ENCODE measurements around the gene SLC66A1. TPM values are rescaled to one million over a fixed set of nuclear protein-coding genes. Genes with fewer than 3 reads are reported as not detected.

The SLC66A1 gene
- total and polyA plus RNA-seq, 9 of the 15 experiments (the other 6 are each of a cell fraction or from before 2014, with no cell fraction given), result 1.2 to 40.8 (median 18.6) TPM

GRCh38 chr1:19341201-19342061, 29.3 kb downstream of the SLC66A1 start (continued):
- no peak for TF ChIP-seq MITF (IDR thresholded peaks at IDR 0.05)
- TF ChIP-seq ZBTB11 (CRISPR knock-in tag; IDR thresholded peaks at IDR 0.05), result no peak
- TF ChIP-seq JUN (IDR thresholded peaks at IDR 0.05; ENCODE audit: borderline replicate concordance, low read depth, low read length), result no peak
- TF ChIP-seq JUN (CRISPR knock-in tag; IDR thresholded peaks at IDR 0.05; ENCODE audit: borderline replicate concordance), result peak; percentile 17; the same call in 1 of the 2 replicates
- no peak for TF ChIP-seq ETV1 (tag; conservative IDR thresholded peaks at IDR 0.05; ENCODE audit: low read depth)
- no peak for TF ChIP-seq ZFP36 (IDR thresholded peaks at IDR 0.05; ENCODE audit: low read depth, low read length, partially characterized antibody)
- peak; percentile 41; the same call in 1 of the 2 replicates for TF ChIP-seq SMC3 (conservative IDR thresholded peaks at IDR 0.05; ENCODE audit: insufficient read depth, low read depth, low read length)
- TF ChIP-seq NR2C1 (IDR thresholded peaks at IDR 0.05), result no peak
- no peak for TF ChIP-seq NR2C1 (tag; IDR thresholded peaks at IDR 0.05)
- TF ChIP-seq CBX1 (IDR thresholded peaks at IDR 0.05; ENCODE audit: low read depth), result no peak
- TF ChIP-seq SAFB (IDR thresholded peaks at IDR 0.05; ENCODE audit: borderline replicate concordance, low read depth, low read length), result no peak
- no peak for TF ChIP-seq KLF6 (CRISPR knock-in tag; IDR thresholded peaks at IDR 0.05; ENCODE audit: borderline replicate concordance)
- TF ChIP-seq MEF2D (tag; conservative IDR thresholded peaks at IDR 0.05; ENCODE audit: low read depth), result no peak
- TF ChIP-seq NCOA2 (IDR thresholded peaks at IDR 0.05; ENCODE audit: partially characterized antibody in 2 of 2), result no peak
- TF ChIP-seq SIN3A (IDR thresholded peaks at IDR 0.05; ENCODE audit: borderline replicate concordance in 2 of 2, control insufficient read depth in 1 of 2, low read depth in 2 of 2, low read length in 2 of 2), result no peak
- TF ChIP-seq E2F6 (IDR thresholded peaks at IDR 0.05; ENCODE audit: borderline replicate concordance in 1 of 2, extremely low read depth in 1 of 2, insufficient read depth in 1 of 2, insufficient read length in 1 of 2, low read depth in 1 of 2, low read length in 1 of 2, poor library complexity in 1 of 2, severe bottlenecking in 1 of 2), result no peak
- TF ChIP-seq ZNF274 (IDR thresholded peaks at IDR 0.05; ENCODE audit: borderline replicate concordance, low read depth, low read length), result no peak
- TF ChIP-seq DDX20 (tag; IDR thresholded peaks at IDR 0.05; ENCODE audit: low read depth), result no peak
- TF ChIP-seq LCOR (CRISPR knock-in tag; IDR thresholded peaks at IDR 0.05), result no peak
- TF ChIP-seq ZFPM2 (CRISPR knock-in tag; IDR thresholded peaks at IDR 0.05), result no peak
- TF ChIP-seq TBP (optimal IDR thresholded peaks at IDR 0.05; ENCODE audit: low read depth, low read length), result no peak

Data from K562 (cell line).